IMR-90 (cell line): ENCODE measurements around the gene ARHGEF38. TPM values are rescaled to one million over a fixed set of nuclear protein-coding genes. Genes with fewer than 3 reads are reported as not detected.

Experiments
- ATAC-seq: fragments of 200-7000 bp; cut with Tn5 transposase; 2 replicates; pipeline ENCODE4 v1.9.1; 2020; ENCODE audit warnings: low read depth, mild to moderate bottlenecking, moderate library complexity
- BruUV-seq: library from RNA; stranded (reverse); fragments of 400-500 nt; replicated peaks from 2 replicates; lab custom pipeline; 2021; lab: Mats Ljungman, UMichigan
- CTCF ChIA-PET: fragments of 300-600 bp; formaldehyde crosslinking; extraction: SDS; loops from one replicate; lab custom pipeline; 2021; ENCODE audit warnings: antibody characterized with exemption; lab: Yijun Ruan, JAX
- POLR2A ChIA-PET: fragments of 300-600 bp; sonication (Branson Sonifier 250); formaldehyde crosslinking; loops from one replicate; lab custom pipeline; 2022; ENCODE audit warnings: antibody characterized with exemption; ENCODE audit not compliant: unreplicated experiment; lab: Charles Lee
- DNase-seq: peaks from one replicate; pipeline ENCODE4 v3.0.0; 2013
- H2AFZ ChIP-seq: replicated peaks from 2 replicates; pipeline ENCODE3; 2013; ENCODE audit warnings: low read length, mild to moderate bottlenecking; ENCODE audit not compliant: poor library complexity
- H2AK5ac ChIP-seq: 2 replicates; pipeline ENCODE4 v1.6.1; 2013; ENCODE audit warnings: low read depth, low read length, inconsistent platforms
- H2AK9ac ChIP-seq: replicated peaks from 2 replicates; pipeline ENCODE3; 2013; ENCODE audit warnings: mild to moderate bottlenecking, low read depth, low read length, moderate library complexity; ENCODE audit not compliant: poor library complexity
- H2BK120ac ChIP-seq: 2 replicates; pipeline ENCODE4 v1.6.1; 2013; ENCODE audit warnings: low read depth, low read length, inconsistent platforms
- H2BK15ac ChIP-seq: 3 replicates; pipeline ENCODE4 v1.6.1; 2013; ENCODE audit warnings: low read depth, low read length, inconsistent platforms
- H2BK20ac ChIP-seq: 2 replicates; pipeline ENCODE4 v1.6.1; 2013; ENCODE audit warnings: low read depth, mild to moderate bottlenecking, inconsistent platforms, low read length, moderate library complexity
- H2BK5ac ChIP-seq: 2 replicates; pipeline ENCODE4 v1.6.1; 2013; ENCODE audit warnings: mild to moderate bottlenecking, low read depth, low read length, inconsistent platforms; ENCODE audit not compliant: poor library complexity, severe bottlenecking
- H3K14ac ChIP-seq: replicated peaks from 2 replicates; pipeline ENCODE4 v1.6.1; 2013; ENCODE audit warnings: low read depth, low read length, inconsistent platforms
- H3K18ac ChIP-seq: 2 replicates; pipeline ENCODE4 v1.6.1; 2013; ENCODE audit warnings: low read depth, low read length, control low read depth
- H3K23ac ChIP-seq: 2 replicates; pipeline ENCODE4 v1.6.1; 2013; ENCODE audit warnings: low read depth, low read length, inconsistent platforms
- H3K27ac ChIP-seq: 2 replicates; pipeline ENCODE4 v1.5.1; 2013; ENCODE audit warnings: mild to moderate bottlenecking, control low read depth, low read length; ENCODE audit not compliant: insufficient read depth
- H3K27me3 ChIP-seq: 2 replicates; pipeline ENCODE4 v1.6.1; 2013; ENCODE audit warnings: low read length; ENCODE audit not compliant: control insufficient read depth, insufficient read depth
- H3K36me3 ChIP-seq: 2 replicates; pipeline ENCODE4 v1.6.1; 2013; ENCODE audit warnings: low read length, mixed read lengths; ENCODE audit not compliant: control insufficient read depth, insufficient read depth
- H3K4ac ChIP-seq: 2 replicates; pipeline ENCODE4 v1.6.1; 2013; ENCODE audit warnings: low read depth, low read length, inconsistent platforms
- H3K4me1 ChIP-seq: 2 replicates; pipeline ENCODE4 v1.6.1; 2013; ENCODE audit warnings: low read length, mixed read lengths; ENCODE audit not compliant: control insufficient read depth, insufficient read depth
- H3K4me2 ChIP-seq: 2 replicates; pipeline ENCODE4 v1.6.1; 2013; ENCODE audit warnings: low read depth, mild to moderate bottlenecking, control low read depth, low read length, moderate library complexity
- H3K4me3 ChIP-seq: 2 replicates; pipeline ENCODE4 v1.5.1; 2013; ENCODE audit warnings: low read depth, mild to moderate bottlenecking, control low read depth, low read length, moderate library complexity; ENCODE audit not compliant: insufficient read depth
- H3K56ac ChIP-seq: 2 replicates; pipeline ENCODE4 v1.6.1; 2013; ENCODE audit warnings: low read length, inconsistent platforms; ENCODE audit not compliant: insufficient read depth; ENCODE audit errors: extremely low read depth
- H3K79me1 ChIP-seq, 2 experiments: 2 replicates each; pipeline ENCODE4 v1.6.1; 2013; ENCODE audit warnings: low read length in 2 of 2, inconsistent platforms in 1 of 2, low read depth in 1 of 2
- H3K9ac ChIP-seq: 2 replicates; pipeline ENCODE4 v1.6.1; 2013; ENCODE audit warnings: low read depth, low read length, control low read depth
- H3K9me1 ChIP-seq: 2 replicates; pipeline ENCODE4 v1.6.1; 2013; ENCODE audit warnings: low read length, inconsistent platforms; ENCODE audit not compliant: insufficient read depth
- H3K9me3 ChIP-seq: 2 replicates; pipeline ENCODE4 v1.6.1; 2013; ENCODE audit warnings: low read length; ENCODE audit not compliant: control insufficient read depth, insufficient read depth
- H4K20me1 ChIP-seq: 2 replicates; pipeline ENCODE4 v1.6.1; 2013; ENCODE audit warnings: low read length, inconsistent platforms; ENCODE audit not compliant: insufficient read depth
- H4K5ac ChIP-seq: 2 replicates; pipeline ENCODE4 v1.6.1; 2013; ENCODE audit warnings: mild to moderate bottlenecking, low read depth, low read length, control low read depth
- H4K8ac ChIP-seq, 2 experiments: 2 replicates each; pipeline ENCODE4 v1.6.1; 2013; ENCODE audit warnings: low read depth in 2 of 2, low read length in 2 of 2, control low read depth in 1 of 2, inconsistent platforms in 1 of 2
- H4K91ac ChIP-seq: 2 replicates; pipeline ENCODE4 v1.6.1; 2013; ENCODE audit warnings: low read depth, low read length, inconsistent platforms; ENCODE audit not compliant: insufficient read depth
- BHLHE40 ChIP-seq: fragments of 150-350 bp; IDR thresholded peaks from 2 replicates; pipeline ENCODE4 v1.6.1; 2016; ENCODE audit warnings: mild to moderate bottlenecking, low read depth, low read length
- CEBPB ChIP-seq: IDR thresholded peaks from 2 replicates; pipeline ENCODE4 v1.6.1; 2012; ENCODE audit warnings: low read depth, low read length, improper control_type of control experiment
- CHD1 ChIP-seq: IDR thresholded peaks from 2 replicates; pipeline ENCODE4 v1.6.1; 2012; ENCODE audit warnings: low read depth, low read length, improper control_type of control experiment
- POLR2A ChIP-seq: IDR thresholded peaks from 2 replicates; pipeline ENCODE4 v1.6.1; 2012; ENCODE audit warnings: mild to moderate bottlenecking, low read depth, low read length
- WGBS, 2 experiments: methylation state at CpG; one replicate each; pipeline versions ENCODE4 v1.1.5 to v1.1.7; 2013; ENCODE audit warnings: missing lambda C conversion rate in 2 of 2; ENCODE audit not compliant: insufficient read length in 1 of 2; ENCODE audit errors: extremely low coverage in 2 of 2; 5-methylcytosine and 5-hydroxymethylcytosine counted together
- dilution Hi-C: fragments of 300-500 bp; cut with HindIII; formaldehyde crosslinking; loops from one replicate; pipeline ENCODE4 v1.14.3; 2018; ENCODE audit warnings: low sequenced_read_pairs; ENCODE audit not compliant: unreplicated experiment
- in situ Hi-C: fragments of 300-500 bp; cut with MboI; formaldehyde crosslinking; loops from 3 replicates; pipeline ENCODE4 v1.14.3; 2019; ENCODE audit warnings: low sequenced_read_pairs, inconsistent platforms, mixed read lengths
- intact Hi-C: fragments of 100-400 bp; cut with micrococcal nuclease; formaldehyde crosslinking; loops from 2 replicates; pipeline ENCODE4 v1.10.0; 2022
- polyA plus RNA-seq, 3 experiments: library from polyadenylated mRNA; depleted of rRNA; stranded (reverse); fragments of >200 nt; gene quantifications; 2 replicates each; pipeline ENCODE4 v1.2.3, GENCODE V29; 2012; ENCODE audit warnings: low replicate concordance in 1 of 3
- total RNA-seq: library from RNA; depleted of rRNA; stranded (reverse); fragments of >200 nt; gene quantifications from 2 replicates; pipeline ENCODE4 v1.2.3, GENCODE V29; 2012
- TF ChIP-seq, protein P1 (sequence below): conservative IDR thresholded peaks from 2 replicates; pipeline ENCODE4 v1.5.1; 2012; ENCODE audit warnings: mild to moderate bottlenecking, low read depth, low read length, improper control_type of control experiment

The ARHGEF38 gene
- total and polyA plus RNA-seq, 2 of the 4 experiments (the other 2 are of a cell fraction): not detected

DNA sequence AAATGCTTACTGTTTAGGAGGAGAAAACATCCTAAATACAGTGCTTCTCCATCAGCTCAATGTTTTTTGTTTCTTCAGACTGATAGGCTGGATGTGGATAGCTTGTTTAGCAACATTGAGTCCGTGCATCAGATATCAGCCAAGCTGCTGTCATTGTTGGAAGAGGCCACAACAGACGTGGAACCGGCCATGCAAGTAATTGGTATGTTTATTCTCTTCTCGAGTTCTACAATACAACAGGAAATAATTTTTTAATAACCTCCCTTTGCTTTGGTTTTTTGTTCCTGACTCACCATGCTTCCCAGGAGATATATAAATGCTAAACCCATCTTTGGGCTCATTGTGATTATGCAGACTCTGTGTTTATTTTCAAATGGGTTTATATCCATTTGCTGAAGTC, 60.9 kb downstream of the ARHGEF38 start:
- Histone ChIP-seq H3K14ac (no peak overlapping the region), H3K27me3 (no peaks in the 10 kb centered on the region), H2AFZ (no peak overlapping the region), H3K27ac (no peak overlapping the region), H4K8ac (no peak overlapping the region), H3K4me3 (no peak overlapping the region), H2BK20ac (no peak overlapping the region), H2BK5ac (no peak overlapping the region), H3K9me3 (no peaks in the 10 kb centered on the region), H3K4ac (no peak overlapping the region), H3K4me1 (no peaks in the 10 kb centered on the region), H2BK15ac (no peak overlapping the region), H3K79me1 (no peaks in the 10 kb centered on the region), H3K36me3 (no peaks in the 10 kb centered on the region), H3K56ac (no peak overlapping the region), H3K9ac (no peak overlapping the region), H2AK9ac (no peak overlapping the region), H4K20me1 (no peaks in the 10 kb centered on the region), H3K4me2 (no peak overlapping the region), H3K18ac (no peak overlapping the region), H3K9me1 (no peaks in the 10 kb centered on the region), H2AK5ac (no peak overlapping the region), H4K91ac (no peak overlapping the region), H3K23ac (no peak overlapping the region), H4K5ac (no peak overlapping the region), H2BK120ac (no peak overlapping the region)
- POLR2A ChIA-PET: no interaction called here
- CTCF ChIA-PET: no interaction called here
- dilution Hi-C loops: no loop called here
- intact Hi-C loops: no loop called here
- ATAC-seq: no peak; the same call in 1 of the 2 replicates
- TF ChIP-seq POLR2A (no peak), CHD1 (no peak), CEBPB (no peak), BHLHE40 (no peak)
- TF ChIP-seq, protein P1, sequence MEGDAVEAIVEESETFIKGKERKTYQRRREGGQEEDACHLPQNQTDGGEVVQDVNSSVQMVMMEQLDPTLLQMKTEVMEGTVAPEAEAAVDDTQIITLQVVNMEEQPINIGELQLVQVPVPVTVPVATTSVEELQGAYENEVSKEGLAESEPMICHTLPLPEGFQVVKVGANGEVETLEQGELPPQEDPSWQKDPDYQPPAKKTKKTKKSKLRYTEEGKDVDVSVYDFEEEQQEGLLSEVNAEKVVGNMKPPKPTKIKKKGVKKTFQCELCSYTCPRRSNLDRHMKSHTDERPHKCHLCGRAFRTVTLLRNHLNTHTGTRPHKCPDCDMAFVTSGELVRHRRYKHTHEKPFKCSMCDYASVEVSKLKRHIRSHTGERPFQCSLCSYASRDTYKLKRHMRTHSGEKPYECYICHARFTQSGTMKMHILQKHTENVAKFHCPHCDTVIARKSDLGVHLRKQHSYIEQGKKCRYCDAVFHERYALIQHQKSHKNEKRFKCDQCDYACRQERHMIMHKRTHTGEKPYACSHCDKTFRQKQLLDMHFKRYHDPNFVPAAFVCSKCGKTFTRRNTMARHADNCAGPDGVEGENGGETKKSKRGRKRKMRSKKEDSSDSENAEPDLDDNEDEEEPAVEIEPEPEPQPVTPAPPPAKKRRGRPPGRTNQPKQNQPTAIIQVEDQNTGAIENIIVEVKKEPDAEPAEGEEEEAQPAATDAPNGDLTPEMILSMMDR: no peak
- DNase-seq: no peak
- no CpG with 5 or more reads among the region's 4 CpGs for WGBS, 2 experiments
- in situ Hi-C loops: no loop called here
- BruUV-seq: no TSS peak
